K562 (cell line): ENCODE data around the gene C7orf25. TPM values are rescaled to one million over a fixed set of nuclear protein-coding genes. Genes with fewer than 3 reads are reported as not detected.

ENCODE experiments used
- E2F6 ChIP-seq, 2 experiments: IDR thresholded peaks; 2 replicates each; pipeline ENCODE4 v1.6.1; 2011; ENCODE audit warnings: borderline replicate concordance in 1 of 2, control low read depth in 1 of 2, low read depth in 1 of 2, low read length in 1 of 2, mild to moderate bottlenecking in 1 of 2, mixed read lengths in 1 of 2, moderate library complexity in 1 of 2; ENCODE audit not compliant: insufficient read depth in 1 of 2, insufficient read length in 1 of 2, poor library complexity in 1 of 2, severe bottlenecking in 1 of 2; ENCODE audit errors: extremely low read depth in 1 of 2
- JUN ChIP-seq, 2 experiments: sonication (generic) in 1 of 2; formaldehyde crosslinking in 1 of 2; IDR thresholded peaks; 2 replicates each; pipeline versions ENCODE4 v1.6.1 to v1.8.0; 2012 to 2022; ENCODE audit warnings: borderline replicate concordance in 2 of 2, mild to moderate bottlenecking in 2 of 2, improper control_type of control experiment in 1 of 2, low read depth in 1 of 2, low read length in 1 of 2, missing genetic modification reagents in 1 of 2
- PBX2 ChIP-seq, 2 experiments: IDR thresholded peaks in 1 of 2; conservative IDR thresholded peaks in 1 of 2; 2 replicates each; pipeline ENCODE4 v1.6.1; 2016; ENCODE audit warnings: low read depth in 2 of 2, mild to moderate bottlenecking in 1 of 2, missing compliant biosample characterization in 1 of 2, missing genetic modification characterization in 1 of 2, moderate library complexity in 1 of 2
- THAP12 ChIP-seq: fragments of 250-450 bp; sonication (Bioruptor Pico); IDR thresholded peaks from 2 replicates; pipeline ENCODE4 v1.9.0; 2021; ENCODE audit warnings: mild to moderate bottlenecking, inconsistent platforms
- ZNF592 ChIP-seq: fragments of 450-650 bp; IDR thresholded peaks from 2 replicates; pipeline ENCODE4 v1.6.1; 2017; ENCODE audit warnings: antibody characterized with exemption, mild to moderate bottlenecking
- ZNF717 ChIP-seq: fragments of 250-450 bp; sonication (Bioruptor Pico); IDR thresholded peaks from 2 replicates; pipeline ENCODE4 v1.5.0; 2021
- polyA plus RNA-seq, 8 experiments: library from polyadenylated mRNA; depleted of rRNA in 4 of 8; stranded (reverse) in 5 of 8; unstranded in 3 of 8; fragments of >200 nt; fragmentation: Nextera tagmentation in 2 of 8; fragmentation: Illumina TruSeq in 1 of 8; extraction: Ambion mirVana in 2 of 8; extraction: Trizol in 1 of 8; gene quantifications; 2 replicates each; pipeline versions ENCODE4 v1.2.1 to v1.2.3, GENCODE V29; 2011 to 2014; ENCODE audit warnings: inconsistent platforms in 1 of 8, missing spikeins in 1 of 8
- total RNA-seq, 7 experiments: library from RNA; depleted of rRNA in 6 of 7; stranded (reverse); fragments of >200 nt in 6 of 7; fragmentation: Illumina TruSeq in 2 of 7; extraction: Trizol in 2 of 7; gene quantifications; 2 replicates each; pipeline versions ENCODE4 v1.2.1 to v1.2.3, GENCODE V29; 2011 to 2021; ENCODE audit warnings: low replicate concordance in 1 of 7

C7orf25 gene
- total and polyA plus RNA-seq, 9 of the 15 experiments (the other 6 are each of a cell fraction or from before 2014, with no cell fraction given), result 1.2 to 4.7 (median 1.9) TPM

GRCh38 chr7:42931834-42932651 lies 20.2 kb upstream of the C7orf25 start, which contains the start of the genes MRPL32 and PSMA2 (continued):
- TF ChIP-seq JUN (IDR thresholded peaks at IDR 0.05; ENCODE audit: borderline replicate concordance, low read depth, low read length) (peak; percentile 40; the same call in 1 of the 2 replicates), JUN (CRISPR knock-in tag; IDR thresholded peaks at IDR 0.05; ENCODE audit: borderline replicate concordance) (no peak; the same call in 1 of the 2 replicates), ZNF592 (no peak), ZNF717 (CRISPR knock-in tag) (no peak), E2F6 (IDR thresholded peaks at IDR 0.05; ENCODE audit: borderline replicate concordance in 1 of 2, extremely low read depth in 1 of 2, insufficient read depth in 1 of 2, insufficient read length in 1 of 2, low read depth in 1 of 2, low read length in 1 of 2, poor library complexity in 1 of 2, severe bottlenecking in 1 of 2) (peak in 1 of 2 experiments; percentile 36), PBX2 (CRISPR knock-in tag; IDR thresholded peaks at IDR 0.05; ENCODE audit: low read depth) (no peak), PBX2 (tag; conservative IDR thresholded peaks at IDR 0.05; ENCODE audit: low read depth) (no peak), THAP12 (CRISPR knock-in tag) (0 out of 2 replicates have a peak, but pooled peaks have one; percentile 52)
